Mesendoderm (in vitro differentiated cells): Measurements from ENCODE around the gene GTF2IRD2. TPM values are rescaled to one million over a fixed set of nuclear protein-coding genes. Genes with fewer than 3 reads are reported as not detected.
"Not testable (repeated sequence)": the region's sequence is repeated elsewhere in the genome, so short reads cannot be mapped to it uniquely, and the experiment has no call there.

Source experiments
- DNase-seq: peaks from one replicate; pipeline ENCODE4 v3.0.0; 2013
- H2AK5ac ChIP-seq: 2 replicates; pipeline ENCODE4 v1.6.1; 2013; ENCODE audit warnings: low read length, inconsistent platforms
- H2BK120ac ChIP-seq: 2 replicates; pipeline ENCODE4 v1.6.1; 2013; ENCODE audit warnings: low read depth, mild to moderate bottlenecking, low read length, moderate library complexity, mixed read lengths
- H2BK15ac ChIP-seq: replicated peaks from 2 replicates; pipeline ENCODE4 v1.6.1; 2013; ENCODE audit warnings: low read depth, mild to moderate bottlenecking, moderate library complexity
- H2BK5ac ChIP-seq: 2 replicates; pipeline ENCODE4 v1.6.1; 2013; ENCODE audit warnings: low read length, inconsistent platforms
- H3K18ac ChIP-seq: 2 replicates; pipeline ENCODE4 v1.6.1; 2013; ENCODE audit warnings: mild to moderate bottlenecking, low read length, mixed read lengths
- H3K23ac ChIP-seq: one replicate; pipeline ENCODE4 v1.6.1; 2013; ENCODE audit warnings: low read length
- H3K27ac ChIP-seq: 2 replicates; pipeline ENCODE4 v1.5.1; 2013; ENCODE audit warnings: low read depth, mild to moderate bottlenecking, inconsistent platforms, low read length, moderate library complexity
- H3K27me3 ChIP-seq: 2 replicates; pipeline ENCODE4 v1.6.1; 2013; ENCODE audit warnings: low read length, control low read depth, mild to moderate bottlenecking, inconsistent platforms; ENCODE audit not compliant: insufficient read depth, poor library complexity
- H3K36me3 ChIP-seq: 2 replicates; pipeline ENCODE4 v1.6.1; 2013; ENCODE audit warnings: low read length, inconsistent platforms; ENCODE audit not compliant: control insufficient read depth, insufficient read depth
- H3K4ac ChIP-seq: one replicate; pipeline ENCODE4 v1.6.1; 2013; ENCODE audit warnings: low read depth, mild to moderate bottlenecking, low read length, moderate library complexity
- H3K4me1 ChIP-seq: 2 replicates; pipeline ENCODE4 v1.6.1; 2013; ENCODE audit warnings: low read depth, low read length, inconsistent platforms; ENCODE audit not compliant: control insufficient read depth
- H3K4me2 ChIP-seq: 2 replicates; pipeline ENCODE4 v1.6.1; 2013; ENCODE audit warnings: low read length
- H3K4me3 ChIP-seq: 2 replicates; pipeline ENCODE4 v1.5.1; 2013; ENCODE audit warnings: mild to moderate bottlenecking, low read length
- H3K56ac ChIP-seq: one replicate; pipeline ENCODE4 v1.6.1; 2013; ENCODE audit warnings: low read length
- H3K79me1 ChIP-seq: 2 replicates; pipeline ENCODE4 v1.6.1; 2013; ENCODE audit warnings: low read length, inconsistent platforms
- H3K79me2 ChIP-seq: 2 replicates; pipeline ENCODE4 v1.6.1; 2013; ENCODE audit warnings: mild to moderate bottlenecking, low read length; ENCODE audit not compliant: control insufficient read depth, insufficient read depth
- H3K9ac ChIP-seq: 2 replicates; pipeline ENCODE4 v1.6.1; 2013; ENCODE audit warnings: low read length, inconsistent platforms
- H4K5ac ChIP-seq: one replicate; pipeline ENCODE4 v1.6.1; 2013; ENCODE audit warnings: low read length
- H4K8ac ChIP-seq: one replicate; pipeline ENCODE4 v1.6.1; 2013; ENCODE audit warnings: low read depth, mild to moderate bottlenecking, control low read depth, low read length, moderate library complexity
- WGBS: extraction: QIAGEN DNeasy Blood & Tissue Kit; methylation state at CpG from one replicate; pipeline ENCODE4 v1.1.7; 2013; ENCODE audit warnings: low lambda C conversion rate, missing lambda C conversion rate; ENCODE audit not compliant: insufficient coverage; ENCODE audit errors: extremely low coverage; 5-methylcytosine and 5-hydroxymethylcytosine counted together
- polyA plus RNA-seq, 2 experiments: library from polyadenylated mRNA; stranded (reverse); fragments of 200-250 nt; gene quantifications; one replicate each; pipeline ENCODE4 v1.2.3, GENCODE V29; 2013

The GTF2IRD2 gene
- polyA plus RNA-seq (2013, experiment 1 of 2), result 7.0 TPM
- 7.1 TPM for polyA plus RNA-seq (2013, experiment 2 of 2)

DNA sequence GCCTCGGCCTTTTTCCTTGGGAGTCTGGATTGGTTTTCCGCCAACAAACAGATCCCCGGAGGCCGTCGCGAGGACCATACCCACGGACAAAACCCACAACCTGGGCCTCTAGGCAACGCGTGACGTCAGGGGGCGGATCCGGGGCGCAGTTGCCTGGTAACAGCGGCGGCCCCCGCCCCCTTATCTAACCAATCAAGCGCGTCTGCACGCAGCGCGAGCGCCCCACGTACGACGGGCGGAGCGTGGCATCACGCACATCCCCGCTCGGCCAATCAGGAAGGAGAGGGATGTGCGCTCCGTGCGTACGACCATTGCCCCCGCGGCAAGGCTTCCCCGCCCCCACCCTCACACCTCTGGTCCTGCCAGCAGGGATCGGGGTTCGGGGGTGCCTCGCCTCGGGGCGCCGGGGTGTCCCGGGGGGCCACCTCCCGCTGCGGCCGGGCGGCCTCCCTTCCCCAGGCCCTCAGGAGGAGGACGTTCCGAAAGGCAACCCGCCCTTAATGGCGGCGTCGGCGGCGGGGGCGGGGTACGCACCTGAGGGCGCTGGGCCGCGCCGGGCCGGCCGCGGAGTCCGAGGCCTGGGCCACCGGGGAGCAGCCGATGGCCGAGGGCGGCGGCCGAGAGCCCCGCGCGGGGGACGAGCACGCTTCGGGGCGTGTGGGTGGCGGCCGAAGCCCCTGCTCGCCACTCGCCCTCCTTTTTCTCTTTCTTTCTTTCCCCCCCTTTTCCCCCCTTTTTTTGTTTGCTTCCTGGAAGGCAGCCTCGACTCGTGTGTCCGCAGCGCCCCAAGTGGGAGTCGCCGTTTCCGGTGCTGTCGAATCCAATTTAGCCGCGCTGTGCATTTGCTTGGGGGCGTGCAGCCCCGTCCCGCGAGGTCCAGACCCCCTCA lies at the start of gene GTF2IRD2:
GTF2IRD2 (minus strand) TSS at position 773 of the 889 bp plus-strand sequence. CDS start 15,227 bp downstream, outside the sequence.
- H3K27ac ChIP-seq, H3K79me1 ChIP-seq, H3K4ac ChIP-seq, H3K79me2 ChIP-seq, H3K4me3 ChIP-seq, H2BK120ac ChIP-seq, H3K56ac ChIP-seq, H4K5ac ChIP-seq, H3K23ac ChIP-seq, H2BK15ac ChIP-seq, H2AK5ac ChIP-seq, H3K9ac ChIP-seq, H3K27me3 ChIP-seq, H3K36me3 ChIP-seq, H3K18ac ChIP-seq, H3K4me1 ChIP-seq, H2BK5ac ChIP-seq, H3K4me2 ChIP-seq: not testable (repeated sequence)
- WGBS, result no CpG with 5 or more reads among the region's 97 CpGs
- DNase-seq, result peak; percentile 4
- peak within 1 kb of the TSS; percentile 76 for H4K8ac ChIP-seq

- H3K4ac ChIP-seq, H3K18ac ChIP-seq, H3K27me3 ChIP-seq, H3K79me1 ChIP-seq, H2AK5ac ChIP-seq, H3K4me1 ChIP-seq, H3K79me2 ChIP-seq, H2BK5ac ChIP-seq, H2BK15ac ChIP-seq, H4K8ac ChIP-seq, H3K36me3 ChIP-seq, H4K5ac ChIP-seq, H2BK120ac ChIP-seq, H3K4me2 ChIP-seq, H3K23ac ChIP-seq: not testable (repeated sequence)
- Histone ChIP-seq H3K9ac (peak overlapping the region; percentile 61), H3K27ac (peak overlapping the region; percentile 81), H3K56ac (peak overlapping the region; percentile 85), H3K4me3 (peak overlapping the region; percentile 36)
- WGBS, result no CpG with 5 or more reads among the region's 84 CpGs
- DNase-seq, result peak; percentile 91
These were observed 39.0 kb upstream of the GTF2IRD2 start for GRCh38 chr7:74890158-74891123.

DNA sequence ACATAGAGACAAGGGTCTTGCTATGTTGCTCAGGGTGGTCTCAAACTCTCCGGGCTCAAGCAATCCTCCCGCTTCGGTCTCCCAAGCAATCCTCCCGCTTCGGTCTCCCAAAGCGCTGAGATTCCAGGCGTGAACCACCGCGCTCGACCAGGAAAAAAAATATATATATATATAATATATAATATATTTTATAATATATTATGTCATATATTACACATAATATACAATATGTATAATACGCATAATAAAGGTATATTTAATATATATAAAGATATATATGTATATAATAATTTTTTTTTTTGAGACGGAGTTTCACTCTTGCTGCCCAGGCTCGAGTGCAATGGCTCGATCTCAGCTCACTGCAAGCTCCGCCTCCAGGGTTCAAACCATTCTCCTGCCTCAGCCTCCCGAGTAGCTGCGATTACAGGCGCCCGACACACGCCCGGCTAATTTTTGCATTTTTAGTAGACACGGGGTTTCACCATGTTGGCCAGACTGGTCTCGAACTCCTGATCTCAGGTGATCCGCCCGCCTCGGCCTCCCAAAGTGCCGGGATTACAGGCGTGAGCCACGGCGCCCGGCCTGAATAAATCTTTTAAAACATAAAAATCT lies 38.2 kb upstream of the GTF2IRD2 start:
- not testable (repeated sequence) for H3K4ac ChIP-seq, H3K18ac ChIP-seq, H3K27ac ChIP-seq, H4K5ac ChIP-seq, H2AK5ac ChIP-seq, H3K27me3 ChIP-seq, H3K4me3 ChIP-seq, H3K9ac ChIP-seq, DNase-seq, H3K79me1 ChIP-seq, H3K56ac ChIP-seq, H4K8ac ChIP-seq, H2BK120ac ChIP-seq, H3K79me2 ChIP-seq, H2BK5ac ChIP-seq, H3K4me2 ChIP-seq, H3K36me3 ChIP-seq, H3K4me1 ChIP-seq, H3K23ac ChIP-seq, H2BK15ac ChIP-seq
- no CpG with 5 or more reads among the region's 31 CpGs for WGBS

GRCh38 chr7:74885295-74885694 lies 33.9 kb upstream of the GTF2IRD2 start:
- not testable (repeated sequence) for H3K18ac ChIP-seq, H3K4ac ChIP-seq, H2BK120ac ChIP-seq, H3K27ac ChIP-seq, DNase-seq, H3K4me3 ChIP-seq, H3K36me3 ChIP-seq, H3K56ac ChIP-seq, H3K79me1 ChIP-seq, H4K5ac ChIP-seq, H2BK15ac ChIP-seq, H2AK5ac ChIP-seq, H3K9ac ChIP-seq, H3K4me1 ChIP-seq, H3K4me2 ChIP-seq, H3K27me3 ChIP-seq, H2BK5ac ChIP-seq, H3K23ac ChIP-seq, H4K8ac ChIP-seq, H3K79me2 ChIP-seq
- WGBS, result no CpG with 5 or more reads among the region's 3 CpGs

- H2BK15ac ChIP-seq, H3K9ac ChIP-seq, H2BK120ac ChIP-seq, H2BK5ac ChIP-seq, H4K5ac ChIP-seq, H3K36me3 ChIP-seq, H3K79me2 ChIP-seq, H3K79me1 ChIP-seq, H3K4me3 ChIP-seq, H3K27ac ChIP-seq, H3K4ac ChIP-seq, H3K23ac ChIP-seq, H3K27me3 ChIP-seq, DNase-seq, H4K8ac ChIP-seq, H2AK5ac ChIP-seq, H3K18ac ChIP-seq, H3K56ac ChIP-seq, H3K4me1 ChIP-seq, H3K4me2 ChIP-seq: not testable (repeated sequence)
- WGBS, result no CpG with 5 or more reads among the region's 9 CpGs
These were observed 30.7 kb upstream of the GTF2IRD2 start for GRCh38 chr7:74882110-74882509.
